Islet of Langerhans (tissue), 1 donor: ENCODE results near the gene APEX1.
"Not testable (repeated sequence)": the region's sequence is repeated elsewhere in the genome, so short reads cannot be mapped to it uniquely, and the experiment has no call there.

Source experiments
- FAIRE-seq: peaks from one replicate; lab custom pipeline; 2011; peaks lifted over from hg19 to GRCh38; lab: Jason Lieb, UNC

The APEX1 gene

DNA sequence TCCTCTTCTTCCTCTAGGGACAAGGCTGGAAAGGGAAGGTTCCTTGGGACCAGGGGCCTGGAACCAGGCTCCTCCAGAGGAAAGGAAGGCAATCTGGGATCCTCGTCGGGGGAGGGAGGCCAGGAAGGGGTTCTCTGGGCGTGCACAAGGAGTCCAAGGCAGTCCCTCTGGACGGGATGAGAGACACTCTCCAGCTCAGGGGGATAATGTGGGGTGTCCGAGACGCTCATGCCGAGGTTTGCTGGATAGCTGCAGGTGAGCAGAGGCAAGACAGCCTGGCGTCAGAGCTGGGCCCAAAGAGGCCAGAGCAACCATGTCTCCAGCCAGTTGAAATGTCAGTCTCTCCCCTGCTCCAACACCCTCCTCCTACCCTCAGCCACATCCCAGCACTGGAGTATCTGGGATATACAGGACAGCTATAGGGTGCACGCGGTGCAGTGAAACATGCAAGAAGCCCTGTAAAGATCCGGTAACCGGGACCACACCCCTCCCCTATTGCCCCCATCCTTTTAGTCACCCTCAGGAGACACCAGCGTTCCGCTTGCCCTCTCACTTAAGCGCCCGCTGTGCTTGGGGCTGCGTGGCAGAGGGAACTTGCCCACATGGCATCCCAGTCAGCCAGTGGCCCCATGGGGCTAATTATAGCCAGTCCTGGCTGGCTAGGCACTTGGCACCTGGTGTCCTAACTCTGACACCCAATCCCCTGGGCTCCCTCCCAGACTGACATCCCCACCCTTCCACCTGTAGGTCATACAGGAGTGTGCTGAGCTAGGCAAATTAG, 19.3 kb upstream of the APEX1 start, which contains the start of gene KLHL33:
Gene KLHL33 (minus strand): TSS at position 585 of the 781 bp plus-strand sequence. CDS start 355 bp downstream, at position 230.
- FAIRE-seq = no peak

DNA sequence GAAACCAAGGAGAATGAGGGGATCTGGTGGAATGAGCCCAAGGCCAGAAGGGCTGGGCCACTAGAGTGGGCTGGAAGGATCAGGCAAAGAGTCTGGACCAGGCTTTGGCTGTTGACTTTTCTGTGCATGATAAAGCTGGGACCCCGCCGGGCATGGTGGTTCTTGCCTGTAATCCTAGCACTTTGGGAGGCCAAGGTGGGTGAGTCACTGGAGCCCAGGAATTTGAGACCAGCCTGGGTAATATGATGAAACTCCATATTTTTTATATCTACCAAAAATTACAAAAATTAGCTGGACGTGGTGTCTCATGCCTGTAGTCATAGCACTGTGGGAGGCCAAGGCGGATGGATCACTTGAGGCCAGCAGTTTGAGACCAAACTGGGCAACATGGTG, 18.7 kb upstream of the APEX1 start:
- no peak for FAIRE-seq

GRCh38 chr14:20438664-20439063, 16.4 kb upstream of the APEX1 start:
- no peak for FAIRE-seq

GRCh38 chr14:20440465-20440864, 14.6 kb upstream of the APEX1 start:
- no peak for FAIRE-seq

- FAIRE-seq = no peak
These were observed 14.1 kb upstream of the APEX1 start for GRCh38 chr14:20440882-20441281.

DNA sequence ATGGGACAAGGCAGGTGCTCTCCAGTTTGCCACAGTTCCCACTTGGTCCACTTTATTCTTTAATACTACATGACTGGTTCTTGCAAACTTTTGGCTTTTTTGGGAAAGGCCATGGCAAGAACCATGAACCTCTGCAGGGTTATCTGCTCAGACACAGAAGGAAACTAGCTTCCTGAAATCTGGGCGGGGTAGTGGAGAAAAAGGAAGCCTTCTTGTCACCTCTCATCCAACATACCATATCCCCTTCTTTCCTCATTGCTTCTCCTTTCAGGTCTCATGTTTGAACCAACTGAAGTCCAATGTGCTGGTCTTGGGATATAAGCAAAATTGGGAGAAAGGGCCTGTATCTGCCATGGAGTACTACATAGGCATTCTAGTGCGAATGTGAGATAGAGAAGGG, 13.6 kb upstream of the APEX1 start:
- no peak for FAIRE-seq

DNA sequence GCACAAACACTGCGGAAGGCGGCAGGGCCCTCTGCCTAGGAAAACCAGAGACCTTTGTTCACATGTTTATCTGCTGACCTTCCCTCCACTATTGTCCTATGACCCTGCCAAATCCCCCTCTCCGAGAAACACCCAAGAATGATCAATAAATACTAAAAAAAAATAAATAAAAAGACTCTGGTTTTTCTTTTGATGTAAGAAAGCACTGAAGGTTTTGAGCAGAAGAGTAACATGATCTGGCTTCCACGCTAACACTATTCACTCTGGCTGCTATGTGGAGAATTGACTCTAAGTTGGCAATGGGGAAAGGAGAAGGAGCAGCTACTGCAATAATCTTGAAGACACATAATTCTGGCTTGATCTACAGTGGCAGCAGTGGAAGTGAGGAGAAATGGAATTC, 11.4 kb upstream of the APEX1 start:
- not testable (repeated sequence) for FAIRE-seq

DNA sequence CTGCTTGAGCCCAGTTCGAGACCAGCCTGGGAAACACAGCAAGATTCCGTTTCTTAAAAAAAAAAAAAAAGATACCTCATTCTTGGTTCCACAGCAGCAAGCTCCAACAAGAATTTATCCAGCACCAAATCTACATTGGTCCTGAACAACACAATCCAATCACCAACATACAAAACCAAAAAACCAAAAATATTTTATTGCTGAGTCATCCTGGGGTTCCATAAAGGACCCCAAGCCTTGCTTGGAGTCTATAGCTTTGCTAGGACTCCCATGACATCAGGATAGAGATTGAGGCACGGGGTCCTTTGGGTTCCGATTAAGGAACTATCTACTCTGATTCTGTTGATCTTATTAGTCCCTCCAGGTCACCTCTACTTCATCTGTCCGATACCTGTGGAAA, 8.1 kb upstream of the APEX1 start:
- FAIRE-seq = no peak

- FAIRE-seq = not testable (repeated sequence)
These were observed 2.2 kb upstream of the APEX1 start for GRCh38 chr14:20452831-20453230.

DNA sequence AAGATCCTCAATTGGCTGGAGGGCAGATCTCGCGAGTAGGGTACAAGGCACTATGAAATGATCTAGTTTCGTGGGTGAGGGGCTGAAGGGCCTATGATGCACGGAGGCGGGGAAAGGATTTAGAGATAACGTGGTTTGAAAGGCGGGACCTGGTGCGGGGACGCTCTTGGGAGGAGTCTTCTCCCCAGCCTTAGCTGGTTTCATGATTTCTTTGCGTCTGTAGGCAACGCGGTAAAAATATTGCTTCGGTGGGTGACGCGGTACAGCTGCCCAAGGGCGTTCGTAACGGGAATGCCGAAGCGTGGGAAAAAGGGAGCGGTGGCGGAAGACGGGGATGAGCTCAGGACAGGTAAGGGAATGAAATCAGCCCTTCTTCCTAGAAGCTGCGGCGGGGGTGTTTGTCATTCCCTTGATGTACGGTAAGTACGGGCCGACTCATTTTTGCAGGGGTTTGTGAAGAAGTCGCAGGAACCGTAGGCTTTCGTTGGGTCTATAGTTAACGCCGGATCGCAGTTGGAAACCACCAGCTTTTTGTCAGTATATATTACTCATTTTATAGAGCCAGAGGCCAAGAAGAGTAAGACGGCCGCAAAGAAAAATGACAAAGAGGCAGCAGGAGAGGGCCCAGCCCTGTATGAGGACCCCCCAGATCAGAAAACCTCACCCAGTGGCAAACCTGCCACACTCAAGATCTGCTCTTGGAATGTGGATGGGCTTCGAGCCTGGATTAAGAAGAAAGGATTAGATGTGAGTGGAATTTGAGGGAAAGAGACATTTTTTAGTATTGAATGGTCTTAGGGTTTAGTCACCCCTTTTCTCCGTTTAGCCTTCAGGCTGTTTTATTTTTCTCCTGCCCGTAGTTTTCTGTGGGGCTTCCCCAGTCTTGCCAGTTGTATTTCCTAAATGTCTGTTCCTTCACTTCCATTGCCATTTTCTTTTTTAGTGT, 602 bp downstream of the APEX1 start:
- no peak for FAIRE-seq

- no peak for FAIRE-seq
These were observed 1.9 kb downstream of the APEX1 start for GRCh38 chr14:20456971-20457370.

DNA sequence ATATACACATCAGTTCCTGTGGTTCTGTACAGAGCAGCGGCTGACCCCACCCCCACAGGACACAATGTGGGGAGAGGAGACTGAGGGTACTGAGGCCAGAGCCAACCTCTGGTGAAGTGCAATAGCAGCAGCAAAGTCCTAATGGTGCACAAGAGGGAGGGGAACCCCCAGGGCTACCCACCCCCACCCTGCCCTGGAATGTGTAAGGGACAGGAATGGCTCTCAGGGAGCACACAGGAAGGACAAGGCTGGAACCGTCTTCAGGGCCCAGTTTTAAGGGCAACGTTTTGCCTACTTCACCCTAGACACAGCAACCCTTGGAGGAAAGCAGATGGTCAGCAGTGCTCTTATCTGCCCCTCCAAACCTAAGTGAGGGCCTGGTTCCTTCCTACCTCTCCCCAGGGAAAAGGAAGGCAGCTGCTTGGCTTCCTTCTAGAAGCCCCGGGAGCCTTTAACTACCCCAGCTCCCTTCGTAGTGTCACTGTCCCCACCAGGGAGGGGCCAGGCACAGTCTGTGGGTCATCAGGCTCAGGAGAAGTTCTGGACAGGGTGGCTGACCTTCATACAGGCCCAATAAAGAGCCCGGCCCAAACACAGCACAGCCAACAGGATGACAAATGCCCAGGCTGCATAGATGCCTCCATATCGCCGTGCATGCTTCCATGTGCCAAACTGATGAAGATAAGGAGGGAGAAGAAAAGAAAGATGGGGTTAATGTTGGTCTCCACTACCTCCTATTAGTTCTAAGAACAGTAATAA, 3.2 kb downstream of the APEX1 start:
- no peak for FAIRE-seq

DNA sequence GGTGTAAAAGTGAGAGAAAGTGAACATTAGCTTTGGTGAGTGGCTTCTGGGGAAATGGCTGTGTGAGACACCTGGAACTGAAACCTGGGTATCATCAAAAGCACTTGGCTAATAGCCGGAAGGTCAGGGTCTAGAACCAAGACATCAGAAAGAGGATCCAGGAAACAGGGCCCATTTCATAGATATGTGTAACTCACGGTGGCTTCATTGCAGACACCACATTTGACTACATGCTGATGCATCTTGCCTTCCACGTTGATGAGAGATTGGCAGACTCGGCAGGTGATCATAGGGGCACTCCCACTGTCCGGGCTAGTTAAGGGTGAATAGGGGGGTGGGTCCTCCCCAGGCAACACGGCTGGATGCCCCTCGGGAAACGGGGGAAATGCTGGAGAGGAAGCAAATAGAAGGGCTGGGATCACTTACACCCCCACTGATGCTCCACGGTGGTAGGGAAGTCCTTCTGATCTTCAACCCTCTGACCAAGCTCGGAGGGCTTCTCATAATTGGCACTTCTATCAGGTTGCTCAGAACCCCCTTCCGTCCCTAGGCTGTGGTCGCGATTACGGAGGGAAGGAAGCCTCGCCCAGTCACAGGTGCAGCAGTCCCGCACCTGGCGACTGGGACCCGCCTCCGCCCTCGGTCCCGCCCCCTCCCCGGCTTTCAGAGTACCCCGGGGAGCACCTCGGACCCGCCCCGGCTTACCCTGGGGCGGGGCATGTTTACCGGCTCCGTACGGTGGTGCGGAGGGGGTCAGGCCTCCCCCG, 5.6 kb downstream of the APEX1 start:
- no peak for FAIRE-seq

GRCh38 chr14:20461225-20462141, 6.5 kb downstream of the APEX1 start, which contains the start of gene PIP4P1:
Gene PIP4P1, minus strand, starts transcription at chr14:20461434. Its CDS starts 109 bp downstream, at chr14:20461325.
- peak; percentile 98 for FAIRE-seq

DNA sequence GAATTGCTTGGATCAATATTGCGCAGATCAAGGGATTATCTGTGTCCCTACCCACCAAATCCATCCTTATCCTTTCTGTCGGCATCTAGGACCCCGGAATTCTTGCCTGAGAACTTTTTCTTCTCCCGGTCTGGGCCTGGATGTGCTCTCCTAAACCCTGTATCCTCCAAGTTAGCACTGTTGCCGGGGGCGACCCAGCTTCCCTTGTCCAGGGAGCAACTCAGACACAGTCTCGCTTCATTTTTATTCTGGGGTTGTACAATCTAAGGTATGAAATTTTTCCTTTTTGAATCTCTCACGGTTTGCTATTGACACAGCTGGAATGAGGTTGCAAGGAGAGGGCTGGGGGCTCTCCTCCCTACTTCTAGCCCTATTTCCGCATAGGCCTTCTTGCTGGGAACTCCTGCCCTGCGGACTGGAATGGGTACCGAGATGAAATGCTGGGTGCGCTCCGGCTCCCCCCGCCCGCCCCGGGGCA, 13.8 kb downstream of the APEX1 start:
- no peak for FAIRE-seq

DNA sequence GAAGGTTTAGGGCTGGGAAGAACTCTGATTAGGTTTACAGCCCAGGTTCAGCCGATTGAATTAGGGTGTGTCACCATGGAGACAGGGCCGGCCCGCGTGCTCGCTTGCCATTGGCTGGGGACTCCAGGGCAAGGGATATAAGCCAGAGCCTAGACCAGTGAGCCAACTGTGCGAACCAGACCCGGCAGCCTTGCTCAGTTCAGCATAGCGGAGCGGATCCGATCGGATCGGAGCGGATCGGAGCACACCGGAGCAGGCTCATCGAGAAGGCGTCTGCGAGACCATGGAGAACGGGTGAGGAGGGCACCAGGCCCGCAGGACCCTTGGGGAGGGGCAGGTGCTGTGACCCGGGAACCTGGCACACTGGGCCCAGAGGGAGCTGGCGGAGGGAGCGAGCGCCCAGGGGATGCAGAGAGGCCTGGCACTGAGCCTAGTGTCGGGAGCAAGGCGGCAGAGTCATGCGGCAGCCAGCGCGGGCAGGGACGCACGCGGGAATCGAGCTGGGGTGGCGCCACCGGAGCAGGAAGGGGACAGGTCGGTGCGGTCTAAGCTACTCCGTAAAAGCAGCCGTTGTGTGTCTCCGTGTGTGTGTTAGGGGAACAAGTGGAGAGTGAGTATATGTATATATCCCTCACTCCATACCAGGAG, 14.3 kb downstream of the APEX1 start, which contains the start of gene PNP:
Gene PNP (plus strand): TSS at position 165 of the 648 bp plus-strand sequence. CDS start 119 bp downstream, at position 284.
- FAIRE-seq = no peak

- FAIRE-seq = no peak
These were observed 15.0 kb downstream of the APEX1 start for GRCh38 chr14:20469890-20470602.

GRCh38 chr14:20470603-20470901, 15.5 kb downstream of the APEX1 start:
- no peak for FAIRE-seq

- no peak for FAIRE-seq
These were observed 17.6 kb downstream of the APEX1 start for GRCh38 chr14:20472536-20473169.
